Measurements from ENCODE around the gene ZNF398.
"Not testable (repeated sequence)": the region's sequence is repeated elsewhere in the genome, so short reads cannot be mapped to it uniquely, and the experiment has no call there.

The ZNF398 gene

GRCh38 chr7:149197675-149198074, 50.4 kb downstream of the ZNF398 start:
- DNase-seq (ENCODE audit: low spot score), result no peak

DNA sequence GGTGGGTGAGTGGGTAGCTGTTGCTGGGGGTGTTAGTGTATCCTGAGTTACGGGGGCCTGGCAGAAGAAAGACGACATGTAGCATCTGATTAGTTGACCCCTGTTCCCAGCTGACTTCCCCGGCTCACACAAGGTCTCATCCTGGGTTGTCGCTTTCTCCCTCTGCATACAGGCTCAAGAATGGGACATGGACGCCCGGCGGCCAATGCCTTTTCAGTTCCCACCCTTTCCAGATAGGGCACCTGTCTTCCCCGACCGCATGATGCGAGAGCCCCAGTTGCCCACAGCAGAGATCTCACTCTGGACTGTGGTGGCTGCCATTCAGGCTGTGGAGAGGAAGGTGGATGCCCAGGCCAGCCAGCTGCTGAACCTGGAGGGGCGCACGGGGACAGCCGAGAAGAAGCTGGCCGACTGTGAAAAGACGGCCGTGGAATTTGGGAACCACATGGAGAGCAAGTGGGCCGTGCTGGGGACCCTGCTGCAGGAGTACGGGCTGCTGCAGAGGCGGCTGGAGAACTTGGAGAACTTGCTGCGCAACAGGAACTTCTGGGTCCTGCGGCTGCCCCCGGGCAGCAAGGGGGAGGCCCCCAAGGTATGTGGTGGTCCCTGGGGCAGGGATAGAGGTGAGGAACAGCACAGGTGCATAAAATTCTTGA, 51.0 kb downstream of the ZNF398 start:
- no peak for DNase-seq (ENCODE audit: low spot score)

- DNase-seq (ENCODE audit: low spot score), result no peak
Measured at GRCh38 chr7:149199234-149199995, 52.2 kb downstream of the ZNF398 start.

GRCh38 chr7:149202831-149203231, 55.6 kb downstream of the ZNF398 start:
- no peak for DNase-seq (ENCODE audit: low spot score)

GRCh38 chr7:149205690-149206381, 58.6 kb downstream of the ZNF398 start:
- no peak for DNase-seq (ENCODE audit: low spot score)

GRCh38 chr7:149207324-149208035, 60.2 kb downstream of the ZNF398 start:
- DNase-seq (ENCODE audit: low spot score), result no peak

GRCh38 chr7:149209518-149210269, 62.4 kb downstream of the ZNF398 start:
- DNase-seq (ENCODE audit: low spot score), result peak; percentile 89

- DNase-seq (ENCODE audit: low spot score), result no peak
Measured at GRCh38 chr7:149210551-149210950, 63.3 kb downstream of the ZNF398 start.

DNA sequence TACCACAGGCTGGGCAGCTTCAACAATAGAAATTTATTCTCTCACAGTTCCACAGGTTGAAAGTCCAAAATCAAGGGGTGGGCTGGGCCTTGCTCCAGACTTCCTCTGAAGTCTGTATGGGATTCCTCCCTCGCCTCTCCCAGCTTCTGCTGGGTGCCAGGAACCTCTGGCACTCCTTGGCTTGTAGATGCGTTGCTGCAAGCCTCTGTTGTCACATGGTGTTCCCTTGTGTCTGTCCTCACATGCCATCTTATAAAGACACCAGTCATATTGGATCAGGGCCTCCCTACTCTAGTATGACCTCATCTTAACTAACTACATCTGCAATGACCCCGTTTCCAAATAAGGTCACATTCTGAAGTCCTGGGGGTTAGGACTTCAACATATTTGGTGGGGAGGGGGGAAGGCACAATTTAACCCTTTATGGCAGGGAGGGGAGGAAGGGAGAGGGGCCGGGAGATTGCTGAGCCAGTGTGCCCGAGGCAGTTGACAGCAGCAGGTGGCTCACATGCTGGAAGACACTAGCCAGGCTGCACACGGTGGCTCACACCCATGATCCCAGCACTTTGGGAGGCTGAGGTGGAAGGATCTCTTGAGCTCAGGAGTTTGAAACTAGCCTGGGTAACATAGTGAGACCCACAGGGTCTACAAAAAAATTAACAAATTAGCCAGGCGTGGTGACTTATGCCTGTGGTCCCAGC, 66.9 kb downstream of the ZNF398 start:
- no peak for DNase-seq (ENCODE audit: low spot score)

DNA sequence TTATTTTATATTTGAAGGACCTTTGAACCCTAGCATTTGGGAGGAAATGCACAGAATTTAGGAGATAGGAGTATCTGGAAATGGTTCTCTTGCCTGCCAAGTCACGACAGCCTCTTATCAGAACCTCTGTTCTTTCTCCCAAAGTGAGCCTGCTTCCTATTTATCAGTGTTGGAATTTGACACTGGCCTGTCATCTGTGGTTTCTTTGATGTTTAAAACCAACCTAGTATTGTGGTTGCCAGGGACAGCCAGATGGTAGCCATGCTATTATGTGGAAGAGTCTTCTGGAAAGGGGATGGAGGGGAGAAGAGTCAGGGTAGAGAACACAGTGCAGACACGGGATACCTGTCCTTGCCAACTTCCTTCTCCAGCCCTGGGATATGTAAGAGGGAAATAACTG, 69.1 kb downstream of the ZNF398 start:
- DNase-seq (ENCODE audit: low spot score), result no peak

DNA sequence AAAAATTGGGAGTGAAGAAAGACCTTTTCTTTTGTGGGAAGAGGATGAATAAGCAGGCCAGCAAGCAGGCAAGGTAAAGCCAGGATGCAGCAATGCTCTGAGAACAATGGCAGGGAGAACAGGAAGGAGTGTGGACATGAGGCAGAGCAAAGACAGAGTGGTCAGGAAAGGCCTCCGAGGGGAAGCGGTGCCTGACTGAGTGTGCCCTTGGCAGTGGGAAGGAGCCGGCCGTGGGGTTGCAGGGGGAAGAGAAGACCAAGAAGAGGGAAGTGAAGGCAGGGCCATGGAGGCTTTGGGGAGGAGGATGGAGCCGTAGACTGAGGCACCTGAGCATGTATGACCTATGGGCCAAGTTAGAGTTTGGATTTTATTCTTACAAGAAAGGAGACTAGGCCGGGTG, 70.3 kb downstream of the ZNF398 start:
- DNase-seq (ENCODE audit: low spot score), result no peak

GRCh38 chr7:149218469-149219420, 71.5 kb downstream of the ZNF398 start:
- no peak for DNase-seq (ENCODE audit: low spot score)

GRCh38 chr7:149220534-149220933, 73.3 kb downstream of the ZNF398 start:
- DNase-seq (ENCODE audit: low spot score), result no peak

DNA sequence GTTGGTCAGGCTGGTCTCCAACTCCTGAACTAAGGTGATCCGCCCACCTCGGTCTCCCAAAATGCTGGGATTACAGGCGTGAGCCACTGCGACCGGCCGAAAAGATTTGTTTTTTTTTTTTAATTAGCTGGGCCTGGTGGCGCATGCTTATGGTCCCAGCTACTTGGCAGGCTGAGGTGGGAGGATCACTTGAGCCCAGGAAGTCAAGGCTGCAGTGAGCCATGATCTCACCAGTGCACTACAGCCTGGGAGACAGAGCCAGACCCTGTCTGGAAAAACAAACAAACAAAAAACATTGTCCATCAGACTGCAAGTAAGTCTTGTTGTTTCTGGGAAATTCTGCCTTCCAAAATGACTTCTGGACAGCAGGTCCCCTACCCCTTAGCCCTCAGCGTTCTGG, 75.9 kb downstream of the ZNF398 start:
- DNase-seq (ENCODE audit: low spot score), result no peak

GRCh38 chr7:149223761-149224160, 76.5 kb downstream of the ZNF398 start:
- no peak for DNase-seq (ENCODE audit: low spot score)

- no peak for DNase-seq (ENCODE audit: low spot score)
Measured at GRCh38 chr7:149224352-149224751, 77.1 kb downstream of the ZNF398 start.

DNA sequence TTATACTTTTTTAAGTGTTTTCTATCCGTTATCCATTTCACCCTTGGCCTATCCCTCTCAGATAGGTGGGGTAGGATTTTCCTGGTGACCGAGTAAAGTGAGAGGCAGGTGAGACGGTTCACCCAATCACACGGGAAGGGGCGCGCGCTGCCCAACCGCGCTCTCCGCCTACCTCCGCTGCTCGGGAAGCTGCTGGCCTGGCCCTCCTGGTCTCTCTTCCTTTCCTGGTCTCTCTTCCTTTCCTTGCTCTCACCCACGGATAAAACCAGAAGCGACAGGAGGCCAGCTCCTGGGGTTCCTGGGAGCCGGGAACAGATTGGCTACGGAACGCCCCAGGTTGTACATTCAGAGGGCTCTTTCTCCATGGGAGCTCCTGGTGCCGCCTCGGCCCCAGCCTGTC, 77.9 kb downstream of the ZNF398 start:
- no peak for DNase-seq (ENCODE audit: low spot score)

DNA sequence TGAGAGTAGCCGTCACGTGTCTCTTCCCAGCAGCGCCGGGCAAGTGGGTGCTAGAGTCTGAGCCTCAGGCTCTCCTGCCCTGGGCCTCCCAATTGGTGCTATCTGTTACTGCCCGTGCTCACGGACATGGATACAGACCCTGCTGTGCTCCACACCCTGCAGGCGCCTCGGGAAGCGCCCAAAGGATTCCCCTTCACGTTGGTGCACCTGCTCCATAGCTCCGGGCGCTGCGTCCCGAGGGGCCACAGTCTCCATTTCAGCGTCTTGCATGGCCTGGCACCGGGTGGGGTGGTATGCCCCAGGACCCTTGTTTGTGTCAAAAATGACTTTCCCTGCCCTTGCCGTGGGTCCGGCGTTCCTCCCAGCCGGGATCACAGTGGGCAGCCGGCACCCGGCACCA, 78.4 kb downstream of the ZNF398 start:
- DNase-seq (ENCODE audit: low spot score), result no peak

- not testable (repeated sequence) for DNase-seq (ENCODE audit: low spot score)
Measured at GRCh38 chr7:149226366-149226765, 79.1 kb downstream of the ZNF398 start.

All from iPS-NIHi11 (cell line).